C1 segment of cervical spinal cord (tissue), 14 donors: Measurements from ENCODE around the gene MEI4.
"Not testable (repeated sequence)": the region's sequence is repeated elsewhere in the genome, so short reads cannot be mapped to it uniquely, and the experiment has no call there.

Source experiments
- DNase-seq, 14 donors: peaks; one replicate each; lab custom pipeline; 2025; lab: John Stamatoyannopoulos, UW

The MEI4 gene

GRCh38 chr6:77815531-77815930, 162.7 kb downstream of the MEI4 start:
- no peak for DNase-seq

GRCh38 chr6:77816766-77817270, 164.0 kb downstream of the MEI4 start:
- DNase-seq: no peak

GRCh38 chr6:77822265-77822664, 169.4 kb downstream of the MEI4 start:
- DNase-seq: no peak

- DNase-seq: no peak
These were observed 172.4 kb downstream of the MEI4 start for GRCh38 chr6:77825204-77825603.

- DNase-seq: no peak
These were observed 176.9 kb downstream of the MEI4 start for GRCh38 chr6:77829736-77830135.

- not testable (repeated sequence) for DNase-seq
These were observed 180.9 kb downstream of the MEI4 start for GRCh38 chr6:77833749-77834148.

GRCh38 chr6:77834591-77834996, 181.8 kb downstream of the MEI4 start:
- DNase-seq: no peak

GRCh38 chr6:77837034-77837784, 184.4 kb downstream of the MEI4 start:
- no peak for DNase-seq

GRCh38 chr6:77839292-77839691, 186.5 kb downstream of the MEI4 start:
- no peak for DNase-seq

- no peak for DNase-seq
These were observed 192.0 kb downstream of the MEI4 start for GRCh38 chr6:77844822-77845221.

- DNase-seq: no peak
These were observed 200.6 kb downstream of the MEI4 start for GRCh38 chr6:77853401-77853800.

GRCh38 chr6:77856391-77856790, 203.6 kb downstream of the MEI4 start:
- DNase-seq: no peak

GRCh38 chr6:77857421-77857820, 204.6 kb downstream of the MEI4 start:
- DNase-seq: no peak

- DNase-seq: no peak
These were observed 223.5 kb downstream of the MEI4 start for GRCh38 chr6:77876300-77876699.

GRCh38 chr6:77879527-77879926, 226.7 kb downstream of the MEI4 start:
- DNase-seq: no peak

- DNase-seq: no peak
These were observed 227.7 kb downstream of the MEI4 start for GRCh38 chr6:77880501-77880900.

- DNase-seq: no peak
These were observed 231.0 kb downstream of the MEI4 start for GRCh38 chr6:77883851-77884250.

GRCh38 chr6:77893391-77893790, 240.6 kb downstream of the MEI4 start:
- DNase-seq: no peak

GRCh38 chr6:77906070-77906469, 253.2 kb downstream of the MEI4 start:
- no peak for DNase-seq

GRCh38 chr6:77910826-77911225, 258.0 kb downstream of the MEI4 start:
- no peak for DNase-seq

GRCh38 chr6:77926198-77926751, 273.4 kb downstream of the MEI4 start:
- DNase-seq: no peak

- no peak for DNase-seq
These were observed 277.5 kb downstream of the MEI4 start for GRCh38 chr6:77930382-77930781.

- no peak for DNase-seq
These were observed 278.1 kb downstream of the MEI4 start for GRCh38 chr6:77930952-77931351.
